GM12878 (cell line): ENCODE data around the gene EIF2A. TPM values are rescaled to one million over a fixed set of nuclear protein-coding genes. Genes with fewer than 3 reads are reported as not detected.

Experiments
- ATAC-seq: fragments of 200-7000 bp; cut with Tn5 transposase; 3 replicates; pipeline ENCODE4 v1.9.1; 2020; ENCODE audit warnings: mild to moderate bottlenecking, moderate library complexity
- BruUV-seq: library from RNA; stranded (reverse); fragments of 400-500 nt; replicated peaks from 2 replicates; lab custom pipeline; 2021; lab: Mats Ljungman, UMichigan
- CTCF ChIA-PET: fragments of 300-600 bp; sonication (Branson Sonifier 250); formaldehyde crosslinking; extraction: SDS; loops from one replicate; lab custom pipeline; 2021; ENCODE audit warnings: inconsistent platforms; lab: Yijun Ruan, JAX
- POLR2A ChIA-PET: fragments of 350-600 bp; formaldehyde crosslinking; extraction: SDS; loops from one replicate; lab custom pipeline; 2021; ENCODE audit warnings: inconsistent platforms; lab: Charles Lee
- RAD21 ChIA-PET: fragments of 300-600 bp; sonication (Branson Sonifier 250); formaldehyde crosslinking; loops from one replicate; lab custom pipeline; 2023; ENCODE audit warnings: antibody characterized with exemption; ENCODE audit not compliant: unreplicated experiment; lab: Charles Lee
- SMC1A ChIA-PET: fragments of 300-600 bp; sonication (Branson Sonifier 250); formaldehyde crosslinking; loops from one replicate; lab custom pipeline; 2023; ENCODE audit not compliant: unreplicated experiment, uncharacterized antibody; lab: Charles Lee
- DNase-seq: peaks from one replicate; pipeline ENCODE4 v3.0.0-alpha.2; 2011; ENCODE audit warnings: low read depth, low spot score
- FAIRE-seq: peaks from 3 replicates; lab custom pipeline; 2011; peaks lifted over from hg19 to GRCh38; lab: Jason Lieb, UNC
- H2AFZ ChIP-seq: 2 replicates; pipeline ENCODE4 v1.6.0; 2011; ENCODE audit warnings: low read depth, low read length, control low read depth; ENCODE audit not compliant: control insufficient read depth
- H3K27ac ChIP-seq: 2 replicates; pipeline ENCODE4 v1.5.1; 2011; ENCODE audit warnings: control low read depth; ENCODE audit not compliant: control insufficient read depth, insufficient read depth
- H3K27me3 ChIP-seq, 2 experiments: replicated peaks in 1 of 2; 2 replicates each; pipeline versions ENCODE4 v1.6.0 to v1.6.1; 2011; ENCODE audit warnings: low read length in 1 of 2; ENCODE audit not compliant: control insufficient read depth in 2 of 2, insufficient read depth in 2 of 2
- H3K36me3 ChIP-seq, 2 experiments: 2 replicates each; pipeline ENCODE4 v1.5.1; 2011; ENCODE audit warnings: low read length in 1 of 2; ENCODE audit not compliant: control insufficient read depth in 2 of 2, insufficient read depth in 2 of 2
- H3K4me1 ChIP-seq: 2 replicates; pipeline ENCODE4 v1.6.1; 2011; ENCODE audit warnings: mild to moderate bottlenecking, low read length, moderate library complexity, mixed read lengths; ENCODE audit not compliant: control insufficient read depth, insufficient read depth
- H3K4me2 ChIP-seq: 2 replicates; pipeline ENCODE4 v1.6.0; 2011; ENCODE audit warnings: control low read depth; ENCODE audit not compliant: control insufficient read depth, insufficient read depth
- H3K4me3 ChIP-seq: fragments of 200-600 bp; sonication (generic); 2 replicates; pipeline ENCODE4 v1.5.1; 2016
- H3K79me2 ChIP-seq: 2 replicates; pipeline ENCODE4 v1.6.0; 2011; ENCODE audit warnings: low read length; ENCODE audit not compliant: control insufficient read depth, insufficient read depth
- H3K9ac ChIP-seq: 2 replicates; pipeline ENCODE4 v1.8.0; 2011; ENCODE audit warnings: low read length, control low read depth, mixed read lengths; ENCODE audit not compliant: control insufficient read depth, insufficient read depth
- H3K9me3 ChIP-seq: replicated peaks from 3 replicates; pipeline ENCODE4 v1.5.1; 2011; ENCODE audit warnings: mild to moderate bottlenecking, low read length; ENCODE audit not compliant: control insufficient read depth, insufficient read depth
- H4K20me1 ChIP-seq: 2 replicates; pipeline ENCODE4 v1.6.0; 2011; ENCODE audit not compliant: control insufficient read depth, insufficient read depth
- BMI1 ChIP-seq: fragments of 450-650 bp; IDR thresholded peaks from 2 replicates; pipeline ENCODE4 v1.6.1; 2016; ENCODE audit warnings: mild to moderate bottlenecking, moderate library complexity, borderline replicate concordance
- EP300 ChIP-seq, 2 experiments: fragments of 150-350 bp in 1 of 2; IDR thresholded peaks; 2 replicates each; pipeline ENCODE4 v1.6.1; 2011 to 2012; ENCODE audit warnings: low read depth in 2 of 2, low read length in 2 of 2, borderline replicate concordance in 1 of 2, improper control_type of control experiment in 1 of 2, inconsistent platforms in 1 of 2; ENCODE audit not compliant: control insufficient read depth in 1 of 2
- IKZF1 ChIP-seq: fragments of 450-650 bp; conservative IDR thresholded peaks from 2 replicates; pipeline ENCODE4 v1.6.1; 2017; ENCODE audit warnings: antibody characterized with exemption, mild to moderate bottlenecking
- JUNB ChIP-seq: IDR thresholded peaks from 2 replicates; pipeline ENCODE4 v1.6.1; 2016; ENCODE audit warnings: antibody characterized with exemption, mild to moderate bottlenecking
- NFIC ChIP-seq: IDR thresholded peaks from 2 replicates; pipeline ENCODE4 v1.6.1; 2012; ENCODE audit warnings: low read depth, mild to moderate bottlenecking, inconsistent platforms, low read length, moderate library complexity
- POLR2AphosphoS5 ChIP-seq: IDR thresholded peaks from 2 replicates; pipeline ENCODE4 v1.6.1; 2011; ENCODE audit warnings: mild to moderate bottlenecking, low read length, inconsistent platforms
- RELA ChIP-seq: fragments of 450-650 bp; IDR thresholded peaks from 2 replicates; pipeline ENCODE4 v1.8.0; 2014; ENCODE audit warnings: borderline replicate concordance; ENCODE audit not compliant: partially characterized antibody
- ZBTB11 ChIP-seq: fragments of 450-650 bp; formaldehyde crosslinking; IDR thresholded peaks from 2 replicates; pipeline ENCODE4 v1.5.0; 2022; ENCODE audit warnings: mild to moderate bottlenecking, missing genetic modification characterization
- WGBS: methylation state at CpG from one replicate; pipeline ENCODE4 v1.1.6; 2016; ENCODE audit warnings: low lambda C conversion rate; ENCODE audit not compliant: insufficient replicate concordance, insufficient coverage; ENCODE audit errors: missing lambda C conversion rate; 5-methylcytosine and 5-hydroxymethylcytosine counted together
- in situ Hi-C: fragments of 300-500 bp; cut with MboI; formaldehyde crosslinking; loops from 9 replicates; pipeline ENCODE4 v1.14.3; 2018; ENCODE audit warnings: mixed read lengths
- intact Hi-C: fragments of 100-400 bp; cut with micrococcal nuclease; formaldehyde crosslinking; loops from one replicate; pipeline ENCODE4 v1.14.2; 2022; ENCODE audit not compliant: unreplicated experiment
- polyA plus RNA-seq, 11 experiments: library from polyadenylated mRNA; depleted of rRNA in 4 of 11; unstranded in 6 of 11; stranded (reverse) in 5 of 11; fragments of >200 nt; fragmentation: Nextera tagmentation in 4 of 11; fragmentation: Illumina TruSeq in 1 of 11; extraction: Ambion mirVana in 4 of 11; extraction: Trizol in 1 of 11; gene quantifications; 1 replicate in 1 of 11; 2 replicates in 10 of 11; pipeline versions ENCODE4 v1.2.1 to v1.2.3, GENCODE V29; 2011 to 2016; ENCODE audit warnings: inconsistent platforms in 2 of 11, missing spikeins in 2 of 11, low read depth in 1 of 11
- total RNA-seq, 4 experiments: library from RNA; depleted of rRNA in 3 of 4; stranded (reverse); fragments of >200 nt in 3 of 4; fragmentation: Illumina TruSeq in 1 of 4; extraction: Trizol in 1 of 4; gene quantifications; 2 replicates each; pipeline versions ENCODE4 v1.2.1 to v1.2.3, GENCODE V29; 2013 to 2021

The EIF2A gene
- total and polyA plus RNA-seq, 10 of the 15 experiments (the other 5 are each of a cell fraction or from before 2014, with no cell fraction given): 85.4 to 211 (median 136) TPM

- RAD21 ChIA-PET: interaction anchor here (0.7 to 1.6 kb wide), 3 partner anchors 9 to 372 kb away, joined by 3 read pairs; partner anchors contain the start of gene SELENOT
- WGBS: 50% methylated on average over 1 of the region's 1 CpG
- Histone ChIP-seq H4K20me1 (peaks cover 6% of the 10 kb centered on the region), H3K4me2 (no peak overlapping the region), H3K36me3 (peaks cover 6 to 7% of the 10 kb centered on the region in 2 experiments), H2AFZ (no peak overlapping the region), H3K9ac (no peak overlapping the region), H3K9me3 (peaks cover 2% of the 10 kb centered on the region; the same call in 2 of the 3 replicates), H3K4me1 (peaks cover 15% of the 10 kb centered on the region), H3K79me2 (peaks cover 81% of the 10 kb centered on the region), H3K27me3 (no peaks in the 10 kb centered on the region)
- BruUV-seq: no TSS peak
- DNase-seq: no peak
- SMC1A ChIA-PET: interaction anchor here (0.6 to 2.3 kb wide), 6 partner anchors 9 to 149 kb away, joined by 3 to 6 read pairs (median 3); partner anchors contain the start of gene SELENOT
- POLR2A ChIA-PET: interaction anchor here (1.5 kb wide), 1 partner anchor 13 kb away, joined by 3 read pairs; no protein-coding TSS in a partner anchor
- in situ Hi-C loops: no loop called here
- no peak for FAIRE-seq
- CTCF ChIA-PET: interaction anchor here (1.0 to 1.3 kb wide), 3 partner anchors 14 to 252 kb away, joined by 3 read pairs; no protein-coding TSS in a partner anchor
- TF ChIP-seq ZBTB11 (CRISPR knock-in tag): no peak
- peak; percentile 47 for TF ChIP-seq JUNB
- TF ChIP-seq NFIC: no peak
- no peak for TF ChIP-seq RELA
- no peak for TF ChIP-seq POLR2AphosphoS5
- TF ChIP-seq EP300 (IDR thresholded peaks at IDR 0.05; ENCODE audit: borderline replicate concordance in 1 of 2, control insufficient read depth in 1 of 2, low read depth in 2 of 2, low read length in 2 of 2): no peak
- no peak for TF ChIP-seq BMI1
- TF ChIP-seq IKZF1: no peak
- TF ChIP-seq, all 136 proteins: peak for 1
- no peak overlapping the region for H3K27ac ChIP-seq
- H3K4me3 ChIP-seq: no peak overlapping the region
- ATAC-seq: no peak
- intact Hi-C loops: no loop called here
Measured at GRCh38 chr3:150612494-150612893, 65.9 kb downstream of the EIF2A start.
